Colon (tissue), 2 donors: Measurements from ENCODE around the gene GRIFIN.

ENCODE experiments used
- FAIRE-seq: peaks from 2 replicates; lab custom pipeline; 2012; peaks lifted over from hg19 to GRCh38; lab: Jason Lieb, UNC
- donor health status: control.
- donor health status: control.

The GRIFIN gene

DNA sequence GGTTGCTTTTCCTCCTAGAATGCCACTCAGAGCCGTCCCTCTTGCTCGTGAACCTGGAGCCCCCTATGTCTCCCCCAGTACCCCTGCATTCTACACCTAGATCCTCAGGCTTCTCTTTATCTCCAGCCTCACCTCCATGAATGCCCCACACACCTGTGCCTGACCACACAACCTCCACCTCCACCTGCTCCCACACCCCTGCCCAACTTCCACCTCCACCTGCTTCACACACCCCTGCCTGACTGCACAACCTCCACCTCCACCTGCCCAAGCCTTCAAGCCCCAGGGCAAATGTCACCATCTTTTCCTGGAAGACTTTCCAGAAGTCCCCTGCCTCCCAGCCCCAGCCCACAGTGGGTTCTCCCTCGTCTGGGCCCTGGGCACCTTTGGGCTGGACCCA, 36.5 kb upstream of the GRIFIN start:
- no peak for FAIRE-seq

- FAIRE-seq, result no peak
Measured at GRCh38 chr7:2512179-2512661, 36.0 kb upstream of the GRIFIN start.

DNA sequence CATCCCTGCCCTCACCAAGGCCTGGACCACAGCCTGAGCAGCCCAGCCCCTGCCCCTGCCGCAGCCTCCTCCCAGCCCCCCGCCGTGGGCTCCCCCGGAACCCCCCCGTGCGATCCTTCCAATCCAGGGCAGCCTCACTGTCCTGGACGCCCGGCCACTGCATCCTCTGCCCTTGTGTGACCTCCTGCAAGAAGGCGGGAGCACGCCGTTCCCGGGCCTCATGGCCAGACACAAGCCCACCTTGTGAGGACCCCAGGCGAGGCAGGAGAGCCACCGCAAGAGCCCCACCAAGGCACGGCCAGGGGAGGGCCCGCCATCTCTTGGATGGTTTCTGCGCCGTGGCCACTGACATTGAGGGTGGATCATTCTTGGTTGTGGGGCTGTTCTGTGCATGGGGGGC, 35.6 kb upstream of the GRIFIN start:
- no peak for FAIRE-seq

- no peak for FAIRE-seq
Measured at GRCh38 chr7:2510909-2511768, 34.9 kb upstream of the GRIFIN start.

GRCh38 chr7:2510130-2510776, 34.1 kb upstream of the GRIFIN start:
- no peak for FAIRE-seq

DNA sequence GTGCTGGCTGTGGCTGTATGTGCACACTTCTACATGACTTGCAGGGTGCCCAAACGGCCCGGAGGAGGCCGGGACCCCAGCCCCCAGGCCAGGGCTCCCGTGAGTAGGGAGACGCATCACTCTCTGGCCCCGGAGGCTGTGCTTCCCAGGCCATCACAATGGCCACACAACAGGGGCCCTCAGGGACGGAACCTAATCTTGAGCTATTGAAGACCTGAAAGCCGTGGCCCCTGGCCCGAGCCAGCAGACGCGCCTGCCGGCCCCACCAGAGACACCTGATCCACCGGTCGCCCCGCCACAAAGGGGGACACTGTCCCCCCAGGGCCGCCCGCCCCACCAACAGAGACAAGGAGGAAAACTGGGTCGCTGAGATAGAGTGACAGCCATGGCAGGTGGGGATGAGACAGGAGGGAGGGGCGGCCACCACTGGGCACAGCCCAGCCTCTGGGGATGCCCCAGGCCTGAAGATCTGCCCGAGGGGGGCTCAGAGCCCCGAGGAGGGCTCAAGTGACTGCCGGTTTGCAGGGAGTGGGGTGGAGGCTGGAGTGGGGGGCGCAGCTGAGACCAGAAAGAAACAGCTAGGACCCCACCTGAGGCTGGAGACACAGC, 33.2 kb upstream of the GRIFIN start:
- FAIRE-seq, result no peak

GRCh38 chr7:2508327-2509215, 32.4 kb upstream of the GRIFIN start:
- FAIRE-seq, result no peak

- no peak for FAIRE-seq
Measured at GRCh38 chr7:2507917-2508306, 31.7 kb upstream of the GRIFIN start.

- FAIRE-seq, result no peak
Measured at GRCh38 chr7:2507208-2507916, 31.2 kb upstream of the GRIFIN start.

DNA sequence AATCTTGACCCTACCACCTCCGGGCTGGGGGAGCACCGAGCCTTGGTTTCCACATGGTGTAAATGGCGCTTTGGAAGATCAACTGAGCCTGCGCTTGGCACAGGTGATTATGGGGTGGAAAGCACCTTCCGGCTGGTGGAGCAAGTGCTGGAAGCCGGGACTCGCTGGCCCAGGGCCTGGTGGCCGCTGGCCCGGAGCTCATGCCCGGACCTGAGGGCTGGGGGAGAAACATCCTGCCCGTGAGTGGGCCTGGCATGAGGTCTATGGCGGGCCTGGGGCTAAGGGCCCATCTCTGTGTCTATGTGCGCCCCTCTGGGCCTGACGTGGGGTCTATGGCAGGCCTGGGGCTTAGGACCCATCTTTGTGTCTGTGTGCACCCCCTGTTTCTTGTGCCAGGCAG, 29.2 kb upstream of the GRIFIN start:
- no peak for FAIRE-seq

GRCh38 chr7:2504889-2505375, 28.7 kb upstream of the GRIFIN start:
- no peak for FAIRE-seq

- FAIRE-seq, result no peak
Measured at GRCh38 chr7:2504128-2504888, 28.1 kb upstream of the GRIFIN start.

DNA sequence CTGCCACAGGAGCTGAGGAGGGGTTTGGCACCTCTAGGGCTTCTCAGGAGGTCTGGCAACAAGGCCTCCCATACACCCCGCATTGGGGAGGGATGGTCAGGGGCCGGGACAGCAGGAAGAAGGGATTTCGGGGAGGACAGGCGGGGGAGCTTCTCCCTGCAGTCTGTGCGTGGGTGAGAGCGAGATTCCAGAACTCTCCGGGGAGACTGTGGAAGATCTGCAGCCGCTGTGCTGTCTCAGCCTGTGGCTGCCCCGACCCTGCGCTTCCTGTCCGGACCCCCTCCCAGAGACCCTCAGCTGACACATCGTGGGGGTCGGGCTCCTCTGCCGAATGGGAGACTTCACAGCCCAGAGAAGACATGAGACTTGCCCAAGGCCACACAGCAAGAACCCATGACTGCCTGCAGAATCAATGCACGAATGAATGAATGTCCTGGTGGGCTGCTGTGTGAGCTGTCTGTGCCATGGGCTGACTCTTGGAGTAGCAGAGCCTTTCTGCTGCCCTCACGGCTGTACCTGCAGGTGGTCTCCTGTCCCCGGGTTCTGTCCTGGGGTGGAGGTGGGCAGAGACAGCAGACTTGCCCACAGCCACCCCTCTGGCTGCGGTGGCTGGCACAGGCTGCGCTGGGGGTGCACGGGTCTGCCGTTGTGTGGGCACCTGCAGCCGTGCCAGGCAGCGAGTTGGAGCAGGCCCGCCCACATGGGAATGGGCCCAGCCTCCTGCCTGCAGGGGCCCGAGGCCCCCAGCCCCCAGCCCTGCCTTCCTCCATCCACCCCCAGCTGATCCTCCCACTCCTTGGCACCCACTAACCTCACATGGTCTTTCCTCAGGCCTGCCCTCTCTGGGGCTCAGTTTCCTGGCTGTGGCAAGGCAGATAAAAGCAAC, 27.1 kb upstream of the GRIFIN start:
- no peak for FAIRE-seq

GRCh38 chr7:2502647-2502966, 26.4 kb upstream of the GRIFIN start:
- FAIRE-seq, result no peak

DNA sequence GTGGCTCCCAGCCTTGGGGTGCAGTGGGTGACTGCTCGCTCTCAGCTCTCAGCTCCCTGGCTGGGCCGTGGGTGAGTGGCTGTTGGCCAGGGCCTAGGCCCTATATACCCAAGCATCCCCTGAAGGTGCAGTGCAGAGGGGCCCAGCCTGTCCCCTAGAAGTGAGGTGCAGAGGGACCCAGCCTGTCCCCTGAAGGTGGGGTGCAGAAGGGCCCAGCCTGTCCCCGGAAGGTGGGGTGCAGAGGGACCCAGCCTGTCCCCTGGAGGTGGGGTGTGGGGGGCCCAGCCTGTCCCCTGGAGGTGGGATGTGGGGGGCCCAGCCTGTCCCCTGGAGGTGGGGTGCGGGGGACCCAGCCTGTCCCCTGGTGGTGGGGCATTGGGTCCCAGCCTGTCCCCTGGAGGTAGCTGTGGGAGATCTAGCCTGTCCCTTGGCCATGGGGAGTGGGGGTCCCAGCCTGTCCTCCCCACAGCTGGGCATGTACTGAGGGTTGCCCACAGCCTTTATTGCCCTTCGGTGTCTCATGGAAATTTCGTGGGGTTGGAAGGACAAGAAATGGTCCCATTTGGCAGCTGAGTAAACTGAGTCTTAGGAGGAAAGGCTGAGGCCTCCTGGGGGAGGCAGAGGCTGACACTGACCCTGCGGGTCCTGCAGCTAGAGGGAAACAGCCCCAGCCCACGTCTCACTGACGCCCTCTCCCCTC, 25.9 kb upstream of the GRIFIN start:
- FAIRE-seq, result no peak

DNA sequence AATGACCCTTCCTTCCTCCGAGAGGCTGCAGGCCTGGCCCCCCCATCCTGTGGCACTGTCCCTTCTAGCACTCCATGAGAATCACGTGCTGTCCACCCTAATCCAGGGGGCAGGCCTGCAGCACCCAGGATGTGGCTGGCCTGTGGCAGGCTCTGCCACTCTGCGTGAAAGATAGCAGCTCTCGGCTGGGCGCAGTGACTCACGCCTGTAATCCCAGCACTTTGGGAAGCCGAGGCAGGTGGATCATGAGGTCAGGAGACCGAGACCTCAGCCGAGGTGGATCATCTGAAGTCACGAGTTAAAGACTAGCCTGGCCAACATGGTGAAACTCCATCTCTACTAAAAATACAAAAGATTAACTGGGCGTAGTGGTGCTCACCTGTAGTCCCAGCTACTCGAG, 24.5 kb upstream of the GRIFIN start:
- FAIRE-seq, result no peak

GRCh38 chr7:2499719-2500430, 23.7 kb upstream of the GRIFIN start:
- FAIRE-seq, result no peak

DNA sequence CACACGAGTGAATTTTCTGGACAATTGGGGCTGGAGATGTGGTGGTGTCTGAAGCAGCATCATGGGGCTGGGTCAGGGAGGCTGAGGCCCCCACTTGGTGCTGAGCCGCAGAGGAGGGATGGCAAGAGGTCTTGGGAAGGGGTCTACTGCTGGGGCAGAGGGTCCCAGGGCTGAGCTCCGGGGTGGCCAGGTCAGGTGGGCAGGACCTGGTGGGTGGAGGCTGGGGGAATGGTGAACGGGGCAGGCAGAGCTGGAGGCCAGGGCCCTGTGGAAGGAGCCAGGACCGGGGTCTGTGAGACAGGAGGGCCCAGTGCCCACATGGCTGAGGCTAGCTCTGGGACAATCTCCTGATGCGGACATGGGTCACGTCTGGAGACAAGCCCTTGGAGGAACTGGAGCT, 23.0 kb upstream of the GRIFIN start:
- no peak for FAIRE-seq
